Right lung (tissue), 10 donors: Measurements from ENCODE around the gene COL2A1. TPM values are rescaled to one million over a fixed set of nuclear protein-coding genes. Genes with fewer than 3 reads are reported as not detected.

Experiments used
- DNase-seq, 2 donors: peaks; one replicate each; pipeline ENCODE4 v3.0.0-alpha.2; 2013
- long read RNA-seq, 8 donors: transcript quantifications; one replicate each; lab custom pipeline, GENCODE V29; 2026
- polyA plus RNA-seq, 5 donors: library from polyadenylated mRNA; unstranded; fragments of 120-200 nt; gene quantifications; one replicate each; pipeline versions ENCODE4 v1.2.1 to v1.2.3, GENCODE V29; 2013; ENCODE audit warnings: inconsistent platforms in 1 of 5, low replicate concordance in 1 of 5; ENCODE audit not compliant: insufficient read length in 5 of 5, insufficient read depth in 1 of 5

COL2A1 gene
- polyA plus RNA-seq: 10 to 100 TPM; 60.4 to 78.4 (median 67.3) TPM
- long read RNA-seq, donor 1, full-length matches to known transcripts: 7 of 19 reads
- long read RNA-seq, donor 1, partial matches to known transcripts: 12 of 19 reads
- long read RNA-seq, donor 1, other reads (novel, unspliced or antisense): 0 of 19 reads
- long read RNA-seq, donor 2, full-length matches to known transcripts: 7 of 7 reads
- long read RNA-seq, donor 2, partial matches to known transcripts: 0 of 7 reads
- long read RNA-seq, donor 2, other reads (novel, unspliced or antisense): 0 of 7 reads
- long read RNA-seq, donor 3, partial matches to known transcripts: 7 of 9 reads
- long read RNA-seq, donor 3, other reads (novel, unspliced or antisense): 0 of 9 reads
- long read RNA-seq, donor 4, full-length matches to known transcripts: 1 of 15 reads
- long read RNA-seq, donor 4, partial matches to known transcripts: 14 of 15 reads
- long read RNA-seq, donor 4, other reads (novel, unspliced or antisense): 0 of 15 reads
- long read RNA-seq, donor 5, full-length matches to known transcripts: 7 of 12 reads
- long read RNA-seq, donor 5, partial matches to known transcripts: 5 of 12 reads
- long read RNA-seq, donor 5, other reads (novel, unspliced or antisense): 0 of 12 reads
- long read RNA-seq, donor 6, partial matches to known transcripts: 12 of 14 reads
- long read RNA-seq, donor 6, other reads (novel, unspliced or antisense): 0 of 14 reads
- long read RNA-seq, donor 7, partial matches to known transcripts: 0 of 2 reads
- long read RNA-seq, donor 7, other reads (novel, unspliced or antisense): 0 of 2 reads
- long read RNA-seq, donor 8, full-length matches to known transcripts: 2 of 2 reads
- long read RNA-seq, donor 8, partial matches to known transcripts: 0 of 2 reads
- long read RNA-seq, donor 8, other reads (novel, unspliced or antisense): 0 of 2 reads

DNA sequence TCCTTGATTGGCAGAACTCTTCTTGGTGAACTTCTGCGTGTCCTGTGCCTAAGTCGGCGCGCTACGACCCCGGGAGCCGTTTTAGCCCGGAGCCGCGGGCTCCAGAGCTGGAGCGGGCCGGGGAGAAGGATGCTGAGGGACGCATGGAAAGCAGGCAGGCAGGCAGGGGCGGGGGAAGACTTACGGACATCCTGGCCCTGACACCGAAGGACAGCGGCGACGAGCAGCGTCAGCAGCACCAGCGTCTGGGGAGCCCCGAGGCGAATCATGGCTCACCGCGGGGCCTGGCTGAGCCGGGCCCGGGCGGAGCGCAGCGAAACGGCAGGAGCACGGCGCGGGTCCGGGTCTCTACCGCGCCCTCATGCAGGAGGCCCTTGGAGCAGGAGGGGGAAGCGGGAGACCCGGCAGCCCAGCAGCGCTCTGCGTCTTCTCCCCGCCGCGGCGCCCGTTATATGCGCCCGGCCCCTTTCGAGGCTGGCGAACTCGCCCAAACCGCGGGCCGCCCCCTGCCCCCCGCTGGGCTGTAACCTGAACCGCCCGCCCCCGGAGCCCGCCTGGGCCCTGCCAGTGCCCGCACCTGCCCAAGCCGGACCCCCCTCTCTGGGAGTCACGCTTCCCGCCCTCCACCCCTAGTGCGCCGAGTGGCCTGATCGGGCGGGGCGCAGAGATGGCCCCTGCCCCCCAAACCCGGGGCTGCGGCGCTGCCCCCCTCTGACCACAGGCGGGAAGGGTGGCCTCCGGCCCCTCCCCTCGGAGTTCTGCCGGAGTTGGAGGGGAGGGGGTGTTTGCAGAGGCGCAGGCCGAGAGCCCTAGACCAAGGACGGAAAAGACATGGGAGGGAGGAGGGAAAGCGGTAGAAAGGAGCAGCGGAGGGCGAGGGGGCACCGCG is at the start of gene COL2A1:
Gene COL2A1, minus strand, starts transcription at position 424 of the 889 bp plus-strand sequence. Its CDS starts 155 bp downstream, at position 269.
- DNase-seq: no peak

- DNase-seq: no peak
Observed at GRCh38 chr12:48053883-48054282, 49.6 kb upstream of the COL2A1 start.

GRCh38 chr12:48053122-48053521 is 48.8 kb upstream of the COL2A1 start:
- no peak for DNase-seq

GRCh38 chr12:48051681-48052080 is 47.4 kb upstream of the COL2A1 start:
- no peak for DNase-seq

GRCh38 chr12:48050174-48050573 is 45.9 kb upstream of the COL2A1 start:
- no peak for DNase-seq

- DNase-seq: no peak
Observed at GRCh38 chr12:48045965-48046518, 41.8 kb upstream of the COL2A1 start.

- no peak for DNase-seq
Observed at GRCh38 chr12:48045061-48045846, 41.0 kb upstream of the COL2A1 start.

GRCh38 chr12:48044396-48044795 is 40.1 kb upstream of the COL2A1 start:
- no peak for DNase-seq

GRCh38 chr12:48043771-48044170 is 39.5 kb upstream of the COL2A1 start:
- no peak for DNase-seq

DNA sequence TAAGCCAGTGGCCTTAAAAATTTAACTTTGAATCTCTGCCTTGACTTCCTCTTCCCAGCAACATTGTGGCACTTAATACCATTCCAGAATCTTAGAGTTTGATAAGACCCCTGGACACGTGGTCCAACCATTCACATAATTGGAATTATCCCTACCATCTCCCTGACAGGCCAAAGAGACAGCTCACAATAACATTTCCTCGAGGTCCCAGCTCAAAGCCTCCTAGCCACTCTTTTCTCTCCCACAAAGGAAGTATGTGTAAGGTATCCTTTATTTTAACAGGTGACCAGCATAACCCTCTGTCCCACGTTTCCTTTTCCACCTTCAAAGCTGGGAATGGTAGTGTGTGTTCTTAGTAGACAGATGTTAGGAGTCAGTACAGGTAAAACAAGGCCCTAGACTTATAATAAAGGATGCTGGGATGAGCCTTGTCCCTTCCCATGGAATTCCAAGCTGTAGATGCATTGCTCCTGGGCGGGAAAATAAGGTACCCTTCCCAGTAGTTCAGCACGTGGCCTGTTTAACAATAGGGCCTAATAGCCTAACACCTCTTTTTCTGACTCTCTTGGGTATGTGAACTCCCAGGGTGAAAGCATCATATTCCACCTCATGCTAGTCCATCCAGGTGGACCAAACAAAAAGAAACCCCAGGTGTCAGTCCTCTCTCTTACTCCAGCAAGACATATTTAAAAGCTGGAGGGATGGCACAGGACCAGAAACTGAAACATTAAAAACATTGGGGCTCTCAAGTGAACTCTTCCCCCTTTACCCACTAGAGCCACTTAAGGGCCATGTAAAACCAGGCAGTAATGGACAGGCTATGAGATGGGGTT is 37.5 kb upstream of the COL2A1 start:
- no peak for DNase-seq

GRCh38 chr12:48040354-48040753 is 36.1 kb upstream of the COL2A1 start:
- DNase-seq: no peak

GRCh38 chr12:48039151-48039550 is 34.9 kb upstream of the COL2A1 start:
- DNase-seq: no peak

DNA sequence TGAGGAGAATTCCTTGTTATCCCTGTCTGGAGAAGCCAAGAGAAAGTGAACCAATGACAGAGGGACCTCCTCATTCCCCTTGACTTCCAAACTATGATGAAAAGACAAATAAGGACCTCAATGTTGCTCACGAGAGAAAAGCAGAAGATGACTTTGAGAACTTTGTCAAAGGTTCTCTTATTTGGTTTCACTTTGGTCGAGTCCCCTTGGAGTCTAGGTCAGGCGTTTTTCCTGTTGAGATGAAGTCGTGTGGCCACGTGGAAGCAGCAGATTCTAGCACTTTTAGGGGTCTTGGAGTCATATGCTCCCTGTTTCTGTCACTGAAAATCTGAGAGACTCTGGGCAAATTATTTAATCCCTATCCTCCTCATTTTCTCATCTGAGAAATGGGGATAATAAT is 33.8 kb upstream of the COL2A1 start:
- no peak for DNase-seq

- DNase-seq: peak; percentile 47 to 55
Observed at GRCh38 chr12:48037267-48037915, 33.1 kb upstream of the COL2A1 start.

GRCh38 chr12:48036818-48037217 is 32.5 kb upstream of the COL2A1 start:
- DNase-seq: no peak

GRCh38 chr12:48034835-48035805 is 30.8 kb upstream of the COL2A1 start:
- DNase-seq: no peak

DNA sequence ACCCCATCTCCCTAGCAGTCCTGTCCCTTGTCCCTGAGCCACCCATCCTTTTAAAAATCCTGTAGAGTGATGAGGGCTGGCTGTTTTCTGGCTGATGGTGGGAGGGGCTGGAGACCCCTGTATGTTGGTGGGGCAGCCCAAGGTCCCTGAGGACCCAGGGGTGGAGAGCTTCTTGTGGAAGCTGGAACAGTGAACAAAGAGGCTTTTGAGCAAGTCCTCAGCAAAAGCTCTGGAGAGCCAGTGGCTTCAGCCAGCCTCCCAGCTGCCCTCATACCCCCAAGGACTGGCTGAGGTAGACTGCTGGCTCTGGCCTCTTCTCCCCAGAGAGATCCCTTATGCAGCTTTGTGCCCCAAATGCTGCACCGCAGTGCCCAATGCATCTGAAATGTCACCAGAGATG is 29.2 kb upstream of the COL2A1 start:
- DNase-seq: no peak

DNA sequence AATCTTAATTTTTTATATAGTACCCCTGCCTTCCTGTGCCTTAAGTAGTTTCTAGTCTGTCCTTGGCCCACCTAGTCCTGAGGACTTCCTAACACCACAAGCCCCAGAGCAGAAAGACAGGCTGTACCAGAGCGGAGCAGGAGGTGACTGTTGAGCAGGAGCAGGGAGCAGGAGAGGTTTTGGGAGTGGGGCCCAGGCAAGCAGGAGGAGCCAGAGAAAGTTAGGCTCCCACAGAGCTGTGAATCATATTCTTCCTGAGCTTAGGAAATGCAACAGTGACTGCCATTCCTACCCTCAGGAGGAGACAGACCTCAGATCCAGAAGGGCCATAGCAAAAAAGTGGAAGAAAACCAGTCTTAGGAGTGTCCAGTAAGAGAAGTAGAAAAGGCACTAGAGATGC is 28.3 kb upstream of the COL2A1 start:
- DNase-seq: no peak
